Measurements from ENCODE around the gene ZSWIM3.
"Not testable (repeated sequence)": the region's sequence is repeated elsewhere in the genome, so short reads cannot be mapped to it uniquely, and the experiment has no call there.

The ZSWIM3 gene

DNA sequence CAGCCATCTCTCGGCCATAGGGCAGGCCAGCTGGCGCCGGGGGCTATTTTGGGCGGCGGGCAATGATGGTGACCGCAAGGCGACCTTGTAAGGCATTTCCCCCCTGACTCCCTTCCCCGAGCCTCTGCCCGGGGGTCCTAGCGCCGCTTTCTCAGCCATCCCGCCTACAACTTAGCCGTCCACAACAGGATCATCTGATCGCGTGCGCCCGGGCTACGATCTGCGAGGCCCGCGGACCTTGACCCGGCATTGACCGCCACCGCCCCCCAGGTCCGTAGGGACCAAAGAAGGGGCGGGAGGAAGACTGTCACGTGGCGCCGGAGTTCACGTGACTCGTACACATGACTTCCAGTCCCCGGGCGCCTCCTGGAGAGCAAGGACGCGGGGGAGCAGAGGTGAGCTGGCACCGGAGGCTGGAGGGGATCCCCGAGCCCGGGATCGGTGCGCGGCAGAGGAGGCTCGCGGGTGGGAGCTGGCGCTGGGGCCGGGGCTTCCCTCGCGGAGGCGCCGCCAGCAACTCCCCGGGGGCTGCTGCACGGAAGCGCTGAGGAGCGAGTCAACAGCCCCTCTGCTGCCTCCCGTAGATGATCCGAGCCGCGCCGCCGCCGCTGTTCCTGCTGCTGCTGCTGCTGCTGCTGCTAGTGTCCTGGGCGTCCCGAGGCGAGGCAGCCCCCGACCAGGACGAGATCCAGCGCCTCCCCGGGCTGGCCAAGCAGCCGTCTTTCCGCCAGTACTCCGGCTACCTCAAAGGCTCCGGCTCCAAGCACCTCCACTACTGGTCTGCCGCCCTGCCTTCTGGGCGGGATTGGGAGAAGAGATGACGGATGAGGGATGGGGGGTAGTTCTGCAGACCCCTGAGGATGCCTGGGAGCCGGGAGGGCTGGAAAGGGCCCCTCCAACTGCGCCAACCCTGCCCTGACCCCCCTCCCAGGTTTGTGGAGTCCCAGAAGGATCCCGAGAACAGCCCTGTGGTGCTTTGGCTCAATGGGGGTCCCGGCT is 33.9 kb downstream of the ZSWIM3 start, which contains the start of the genes CTSA and NEURL2:
Gene CTSA, plus strand, starts transcription at position 351 of the 999 bp plus-strand sequence. Its CDS starts 234 bp downstream, at position 585.
Gene NEURL2, minus strand, starts transcription at position 224 of the 999 bp plus-strand sequence. Its CDS starts 217 bp downstream, at position 7.
- DNase-seq = peak; percentile 10

DNA sequence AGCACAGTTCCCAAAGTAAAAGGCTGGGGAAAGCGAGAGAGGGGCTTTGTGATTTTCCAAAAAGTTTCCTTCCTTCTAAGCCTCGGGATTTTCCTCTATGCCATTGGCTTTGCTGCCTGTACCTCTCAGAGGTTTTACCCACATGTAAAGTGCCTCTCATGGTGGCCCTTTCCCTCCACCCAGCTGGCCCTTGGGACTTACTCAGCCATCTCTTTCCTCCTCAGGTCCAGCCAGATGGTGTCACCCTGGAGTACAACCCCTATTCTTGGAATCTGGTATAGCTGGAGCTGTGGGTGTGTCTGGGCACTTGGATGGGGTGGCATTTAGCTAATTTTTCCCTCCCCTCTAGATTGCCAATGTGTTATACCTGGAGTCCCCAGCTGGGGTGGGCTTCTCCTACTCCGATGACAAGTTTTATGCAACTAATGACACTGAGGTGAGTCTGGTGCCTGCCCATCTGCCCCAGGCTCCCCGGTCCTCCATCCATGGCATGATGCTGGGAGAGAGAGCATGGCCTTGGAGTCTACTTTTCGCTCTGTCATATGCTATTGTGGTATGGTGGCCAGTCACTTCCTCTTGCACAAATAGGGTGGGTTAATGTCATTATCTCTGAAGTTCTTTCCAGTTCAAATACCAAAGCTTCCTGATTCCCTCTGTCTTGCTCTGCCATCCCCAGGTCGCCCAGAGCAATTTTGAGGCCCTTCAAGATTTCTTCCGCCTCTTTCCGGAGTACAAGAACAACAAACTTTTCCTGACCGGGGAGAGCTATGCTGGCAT is 34.8 kb downstream of the ZSWIM3 start:
- DNase-seq = no peak

DNA sequence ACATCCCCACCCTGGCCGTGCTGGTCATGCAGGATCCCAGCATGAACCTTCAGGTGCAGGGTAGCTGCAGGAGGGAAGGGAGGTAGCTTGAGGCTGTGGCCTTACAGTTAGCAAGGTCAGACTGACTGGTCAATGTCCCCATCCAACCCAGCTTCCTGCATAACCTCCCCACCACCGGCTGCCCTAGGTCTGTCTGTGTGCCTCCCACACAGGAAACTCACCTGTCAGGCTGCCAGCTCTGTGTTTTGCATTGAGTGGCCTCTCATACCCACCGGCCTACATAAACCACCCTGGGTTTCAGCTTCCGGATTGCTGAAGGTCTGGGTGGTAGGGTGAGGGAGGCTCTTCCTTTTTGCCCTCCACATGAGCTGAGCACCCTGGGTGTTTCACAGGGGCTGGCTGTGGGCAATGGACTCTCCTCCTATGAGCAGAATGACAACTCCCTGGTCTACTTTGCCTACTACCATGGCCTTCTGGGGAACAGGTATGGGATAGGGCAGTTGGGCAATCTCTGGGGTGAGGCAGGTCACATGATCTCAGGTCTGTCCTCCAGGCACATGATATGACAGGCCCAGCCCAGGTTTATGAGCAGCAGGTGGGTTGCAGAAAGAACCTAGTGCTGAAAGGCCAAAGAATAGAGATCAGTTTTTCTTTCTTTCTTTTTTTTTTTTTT is 35.5 kb downstream of the ZSWIM3 start:
- DNase-seq = no peak

DNA sequence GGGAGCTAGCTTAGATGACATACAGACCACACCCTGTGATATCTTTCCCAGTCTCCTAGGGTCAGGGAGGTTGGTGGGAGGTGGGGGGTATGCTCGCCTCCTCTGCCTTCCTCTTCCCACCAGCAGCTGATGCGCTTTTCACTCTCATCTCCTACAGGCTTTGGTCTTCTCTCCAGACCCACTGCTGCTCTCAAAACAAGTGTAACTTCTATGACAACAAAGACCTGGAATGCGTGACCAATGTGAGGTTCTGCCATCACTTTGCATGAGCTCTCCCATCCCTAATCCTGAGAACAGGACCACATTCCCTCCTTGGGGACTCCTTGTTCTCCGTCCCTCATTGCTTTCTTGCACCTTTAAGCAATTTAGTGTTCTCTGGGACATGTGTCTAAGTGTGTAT is 36.4 kb downstream of the ZSWIM3 start:
- DNase-seq = no peak

DNA sequence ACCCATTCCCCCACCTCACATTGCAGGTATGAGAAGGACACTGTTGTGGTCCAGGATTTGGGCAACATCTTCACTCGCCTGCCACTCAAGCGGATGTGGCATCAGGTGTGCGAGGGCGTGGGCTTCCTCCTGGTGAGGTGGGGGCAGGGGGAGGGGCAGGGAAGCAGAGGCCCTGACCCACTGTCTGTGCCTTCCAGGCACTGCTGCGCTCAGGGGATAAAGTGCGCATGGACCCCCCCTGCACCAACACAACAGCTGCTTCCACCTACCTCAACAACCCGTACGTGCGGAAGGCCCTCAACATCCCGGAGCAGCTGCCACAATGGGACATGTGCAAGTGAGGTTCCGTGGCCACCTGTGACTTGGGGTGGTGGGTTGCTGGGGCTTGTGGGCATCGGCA is 37.4 kb downstream of the ZSWIM3 start:
- no peak for DNase-seq

DNA sequence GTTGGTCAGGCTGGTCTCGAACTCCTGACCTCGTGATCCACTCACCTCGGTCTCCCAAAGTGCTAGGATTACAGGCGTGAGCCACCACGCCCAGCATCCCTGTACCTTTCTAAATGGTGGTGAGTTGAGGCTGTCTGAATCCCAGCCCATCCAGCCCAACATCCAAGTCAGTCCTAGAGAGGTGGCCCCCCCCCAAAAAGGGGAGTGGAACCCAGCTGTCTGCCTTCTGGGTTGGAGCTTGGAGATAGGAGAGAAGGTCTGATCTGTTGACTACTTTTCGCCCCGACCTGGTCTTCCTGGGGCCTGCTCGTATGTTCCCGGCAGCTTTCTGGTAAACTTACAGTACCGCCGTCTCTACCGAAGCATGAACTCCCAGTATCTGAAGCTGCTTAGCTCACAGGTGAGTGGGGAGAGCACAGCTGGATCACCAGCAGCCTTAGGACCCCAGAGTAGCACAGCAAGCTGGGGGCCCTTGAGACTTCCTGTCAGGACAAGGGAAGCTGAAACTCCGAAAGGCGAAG is 39.3 kb downstream of the ZSWIM3 start:
- DNase-seq = no peak

DNA sequence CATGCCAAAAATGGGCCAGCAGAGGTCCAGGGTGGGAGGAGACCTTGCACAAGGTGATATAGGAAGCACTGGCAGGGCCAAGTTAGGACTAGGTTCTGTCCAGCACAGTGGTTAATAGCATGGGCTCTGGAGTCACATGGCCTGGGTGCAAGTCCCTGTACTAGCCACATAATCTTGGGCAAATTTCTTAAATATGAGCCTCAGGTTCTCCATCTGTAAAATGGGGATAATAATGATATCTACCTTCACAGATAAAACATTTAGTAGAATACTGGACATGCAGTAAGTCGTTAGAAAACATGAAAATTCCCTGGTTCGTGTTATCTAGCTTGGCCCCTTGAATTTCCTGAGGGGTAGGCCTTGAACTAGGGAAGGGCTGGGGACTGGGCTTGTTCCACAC is 39.9 kb downstream of the ZSWIM3 start:
- DNase-seq = no peak

DNA sequence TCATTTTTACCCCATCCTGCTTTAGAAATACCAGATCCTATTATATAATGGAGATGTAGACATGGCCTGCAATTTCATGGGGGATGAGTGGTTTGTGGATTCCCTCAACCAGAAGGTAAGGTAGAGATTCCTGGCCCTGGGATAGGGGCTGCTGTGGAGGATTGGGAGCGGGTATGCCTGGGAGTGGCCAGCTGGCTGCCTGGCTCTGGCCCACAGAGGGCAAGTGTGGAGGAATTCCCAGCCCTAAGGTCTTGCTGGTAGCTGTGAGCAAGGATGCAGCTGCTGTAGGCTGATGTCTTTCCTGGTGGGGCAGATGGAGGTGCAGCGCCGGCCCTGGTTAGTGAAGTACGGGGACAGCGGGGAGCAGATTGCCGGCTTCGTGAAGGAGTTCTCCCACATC is 40.3 kb downstream of the ZSWIM3 start:
- DNase-seq = no peak

DNA sequence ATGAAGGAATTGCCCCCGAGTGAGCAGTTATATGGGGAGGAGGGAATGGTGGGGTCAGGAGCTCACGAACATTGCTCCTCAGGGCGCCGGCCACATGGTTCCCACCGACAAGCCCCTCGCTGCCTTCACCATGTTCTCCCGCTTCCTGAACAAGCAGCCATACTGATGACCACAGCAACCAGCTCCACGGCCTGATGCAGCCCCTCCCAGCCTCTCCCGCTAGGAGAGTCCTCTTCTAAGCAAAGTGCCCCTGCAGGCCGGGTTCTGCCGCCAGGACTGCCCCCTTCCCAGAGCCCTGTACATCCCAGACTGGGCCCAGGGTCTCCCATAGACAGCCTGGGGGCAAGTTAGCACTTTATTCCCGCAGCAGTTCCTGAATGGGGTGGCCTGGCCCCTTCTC is 40.9 kb downstream of the ZSWIM3 start:
- no peak for DNase-seq

DNA sequence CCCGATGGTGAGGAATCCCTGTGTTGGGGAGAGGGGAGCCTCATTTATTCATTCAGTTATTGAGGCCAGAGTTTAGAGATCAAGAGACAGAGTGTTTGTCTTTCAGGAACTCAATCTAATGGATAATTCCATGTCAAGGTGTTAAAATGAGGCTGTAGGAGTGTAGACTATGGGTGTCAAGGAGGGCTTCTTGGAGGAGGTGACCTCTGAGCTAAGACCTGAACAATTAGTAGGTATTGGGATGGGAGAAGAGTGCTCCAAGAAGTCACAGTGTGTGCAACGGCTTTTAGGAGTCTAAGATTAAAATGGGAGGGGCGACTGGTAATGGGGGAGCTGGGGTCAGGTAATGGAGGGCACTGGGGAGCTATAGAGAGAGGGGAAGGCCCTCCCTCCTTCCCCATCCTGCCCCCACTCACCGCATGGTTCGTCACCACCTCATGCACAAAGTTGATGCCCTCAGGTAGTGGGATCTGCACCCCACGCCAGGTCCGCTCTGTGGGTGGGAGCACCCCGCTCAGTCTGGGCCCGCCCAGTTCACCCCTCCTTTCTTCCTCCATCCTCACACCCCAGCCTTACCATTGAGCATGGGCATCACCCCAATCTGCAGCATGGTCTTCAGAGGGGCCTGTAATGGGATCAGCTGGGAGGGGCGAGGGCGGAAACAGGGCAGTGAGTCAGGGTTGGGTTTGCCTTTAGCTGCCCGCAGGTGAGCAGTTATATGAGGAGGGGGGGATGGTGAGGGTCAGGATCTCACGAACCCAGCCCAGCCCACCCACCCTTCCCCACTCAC is 41.8 kb downstream of the ZSWIM3 start:
- no peak for DNase-seq

DNA sequence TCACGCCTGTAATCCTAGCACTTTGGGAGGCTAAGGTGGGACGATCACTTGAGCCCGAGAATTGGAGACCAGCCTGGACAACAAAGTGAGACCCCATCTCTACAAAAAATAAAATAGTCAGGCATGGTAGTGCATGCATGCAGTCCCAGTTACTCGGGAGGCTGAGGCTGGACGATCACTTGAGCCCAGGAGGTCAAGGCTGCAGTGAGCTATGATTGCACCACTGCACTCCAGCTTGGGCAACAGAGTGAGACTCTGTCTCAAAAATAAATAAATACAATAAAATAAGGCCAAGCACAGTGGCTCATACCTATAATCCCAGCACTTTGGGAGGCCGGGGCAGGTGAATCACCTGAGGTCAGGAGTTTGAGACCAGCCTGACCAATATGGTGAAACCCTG is 43.9 kb downstream of the ZSWIM3 start:
- not testable (repeated sequence) for DNase-seq

DNA sequence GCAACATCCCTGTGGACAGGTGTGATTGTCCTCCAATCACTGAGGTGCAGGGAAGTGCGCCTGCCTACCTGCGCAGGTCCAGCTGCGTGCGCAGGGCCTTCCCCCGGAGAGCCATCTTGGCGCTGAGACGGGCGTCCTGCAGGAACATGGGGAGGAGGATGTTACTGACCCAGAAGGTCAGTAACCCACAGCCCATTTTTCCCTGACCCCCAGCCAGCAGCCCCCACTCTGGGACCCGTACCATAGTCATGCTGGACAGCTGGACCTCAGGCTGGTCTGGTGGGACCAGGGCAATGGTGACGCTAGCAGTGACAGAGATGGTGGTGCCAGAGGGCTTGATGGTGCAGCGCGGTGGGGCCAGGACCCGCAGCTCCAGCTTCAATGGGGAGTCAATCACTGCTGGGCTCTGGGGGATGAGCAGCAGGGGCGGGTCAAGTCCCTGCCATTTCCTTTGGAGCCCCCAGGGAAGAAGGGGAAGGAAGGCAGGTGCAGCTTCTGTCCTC is 44.8 kb downstream of the ZSWIM3 start:
- no peak for DNase-seq

DNA sequence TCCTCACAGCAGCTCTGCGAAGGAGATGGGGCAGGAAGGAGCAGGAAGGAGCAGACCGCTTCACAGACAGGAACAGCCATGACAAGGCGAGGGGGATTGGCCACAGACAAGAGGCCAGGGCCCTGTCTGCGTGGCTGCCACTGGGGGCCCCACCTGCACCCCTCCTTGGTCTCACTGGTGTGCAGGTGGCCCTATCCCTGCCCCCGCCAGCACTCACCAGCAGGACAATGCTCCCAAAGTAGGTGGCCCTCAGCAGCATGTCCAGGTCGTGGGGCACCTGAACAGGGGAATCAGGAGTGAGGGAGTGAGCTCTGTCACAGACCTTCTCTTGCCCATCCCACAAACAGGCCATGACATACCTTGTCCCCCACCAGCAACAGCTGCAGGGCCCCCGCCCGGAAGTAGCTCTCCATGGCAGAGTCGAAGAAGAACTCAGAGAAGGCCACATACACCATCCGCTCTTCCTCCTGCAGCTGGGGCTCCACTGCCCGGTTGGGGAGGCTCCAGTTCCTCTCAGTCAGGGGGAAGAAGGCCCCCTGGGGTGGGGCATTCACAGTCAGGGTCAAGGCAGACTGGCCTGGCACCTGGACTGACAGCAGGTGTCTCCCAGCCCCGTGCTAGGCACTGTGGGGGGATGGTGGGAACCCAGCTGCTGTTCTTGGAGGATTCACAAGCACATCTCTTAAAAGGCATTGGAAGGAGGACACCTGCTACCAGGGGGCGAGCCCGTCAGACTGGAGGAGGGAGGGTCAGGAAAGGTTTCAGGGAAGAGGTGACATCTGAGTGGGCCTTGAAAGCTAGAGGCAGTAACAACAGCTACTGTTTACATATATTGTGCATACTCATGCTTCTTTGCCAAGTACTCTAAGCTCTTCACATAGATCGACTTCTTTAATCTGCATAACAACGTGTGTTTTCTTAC is 47.4 kb downstream of the ZSWIM3 start:
- DNase-seq = no peak

DNA sequence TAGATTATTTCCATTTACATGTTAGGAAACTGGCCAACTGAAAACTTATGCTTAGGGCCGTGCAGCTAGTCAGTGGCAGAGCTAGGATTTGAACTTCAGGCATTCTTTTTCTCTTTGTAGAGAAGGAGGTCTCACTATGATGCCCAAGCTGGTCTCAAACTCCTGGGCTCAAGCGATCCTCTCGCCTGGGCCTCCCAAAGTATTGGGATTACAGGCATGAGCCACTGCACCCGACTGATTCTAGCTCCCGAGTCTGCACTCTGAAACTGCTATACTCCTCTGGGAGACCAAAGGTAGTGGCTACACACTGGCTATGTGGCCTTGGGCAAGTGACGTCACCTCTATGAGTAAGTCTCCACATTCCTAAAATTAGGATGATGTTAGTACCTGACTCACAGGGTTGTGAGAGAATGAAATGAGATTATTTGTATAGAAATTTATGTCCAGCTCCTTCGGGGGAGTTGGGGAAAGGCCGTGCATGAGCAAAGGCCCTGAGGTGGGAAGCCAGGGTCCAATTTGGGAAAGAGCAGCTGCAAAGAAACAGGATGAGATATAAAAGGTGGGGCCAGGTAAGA is 48.2 kb downstream of the ZSWIM3 start:
- DNase-seq = no peak

DNA sequence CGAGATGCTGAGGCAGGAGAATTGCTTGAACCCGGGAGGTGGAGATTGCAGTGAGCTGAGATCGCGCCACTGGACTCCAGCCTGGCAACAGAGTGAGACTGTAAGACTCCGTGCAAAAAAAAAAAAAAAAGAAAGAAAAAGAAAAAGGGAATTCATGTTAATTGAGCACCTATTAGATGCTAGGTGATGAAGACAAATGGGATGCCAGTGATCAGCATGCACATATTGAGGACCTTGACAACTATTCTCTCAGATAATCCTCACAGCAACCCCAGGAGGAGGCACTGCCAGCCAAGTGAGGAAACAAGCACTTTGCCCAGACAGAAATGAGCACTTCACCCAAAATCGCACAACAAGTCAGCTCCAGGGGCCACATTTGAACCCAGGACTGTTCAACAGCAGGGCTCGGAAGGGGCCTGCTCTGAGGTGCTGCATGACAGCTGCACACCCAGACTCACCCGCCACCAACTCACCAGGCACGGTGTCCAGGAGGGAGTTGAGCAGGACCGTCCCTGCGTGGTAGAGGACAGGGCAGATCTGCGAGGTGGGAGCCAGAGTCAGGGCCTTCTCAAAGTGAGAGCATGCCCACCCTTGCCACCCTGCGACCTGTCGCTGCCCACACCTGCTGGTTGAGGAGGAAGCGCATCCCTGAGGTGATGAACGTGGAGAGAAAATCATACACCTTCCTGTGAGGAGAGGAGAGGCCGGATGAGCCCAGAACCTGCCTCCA is 50.0 kb downstream of the ZSWIM3 start:
- DNase-seq = no peak

DNA sequence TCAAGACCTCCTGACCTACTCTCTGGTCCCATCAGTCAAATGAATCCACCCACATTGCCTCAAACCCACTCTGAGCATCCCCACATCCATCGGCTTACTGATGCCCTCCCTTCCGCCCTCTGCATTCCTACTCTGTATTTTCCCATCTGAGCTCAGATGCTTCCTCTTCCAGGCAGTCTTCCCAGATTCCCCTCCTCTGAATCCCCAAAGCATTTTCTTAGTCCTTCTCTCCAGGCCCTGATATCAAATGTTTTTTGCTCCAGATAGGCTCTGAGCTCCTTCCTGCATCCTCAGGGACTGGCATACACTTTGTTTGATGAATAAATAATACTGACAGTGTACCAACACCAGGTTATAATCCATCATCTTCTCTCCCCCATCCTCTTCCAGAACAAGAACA is 50.7 kb downstream of the ZSWIM3 start:
- no peak for DNase-seq

DNA sequence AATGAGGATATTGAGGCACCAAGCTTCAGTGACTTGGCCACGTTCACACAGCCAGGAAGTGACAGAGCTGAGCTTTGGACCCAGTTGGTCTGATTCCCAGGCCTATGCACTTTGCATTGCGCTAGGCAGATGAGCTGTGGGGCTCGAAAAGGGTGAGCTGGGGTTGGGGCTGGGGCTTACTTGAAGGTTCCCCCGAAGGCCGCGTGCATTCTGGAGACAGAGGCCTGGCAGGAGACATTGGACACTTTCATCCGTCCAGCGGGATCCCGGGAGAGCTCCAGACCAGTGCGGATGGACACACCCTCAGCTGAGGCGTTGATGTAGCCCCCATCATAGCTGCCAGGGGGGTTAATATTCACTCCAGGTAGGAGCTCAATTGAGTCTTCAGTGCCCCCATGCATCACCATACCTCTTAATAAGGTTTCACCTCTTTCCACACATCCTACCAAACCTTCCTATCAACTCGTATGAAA is 52.0 kb downstream of the ZSWIM3 start:
- DNase-seq = no peak

DNA sequence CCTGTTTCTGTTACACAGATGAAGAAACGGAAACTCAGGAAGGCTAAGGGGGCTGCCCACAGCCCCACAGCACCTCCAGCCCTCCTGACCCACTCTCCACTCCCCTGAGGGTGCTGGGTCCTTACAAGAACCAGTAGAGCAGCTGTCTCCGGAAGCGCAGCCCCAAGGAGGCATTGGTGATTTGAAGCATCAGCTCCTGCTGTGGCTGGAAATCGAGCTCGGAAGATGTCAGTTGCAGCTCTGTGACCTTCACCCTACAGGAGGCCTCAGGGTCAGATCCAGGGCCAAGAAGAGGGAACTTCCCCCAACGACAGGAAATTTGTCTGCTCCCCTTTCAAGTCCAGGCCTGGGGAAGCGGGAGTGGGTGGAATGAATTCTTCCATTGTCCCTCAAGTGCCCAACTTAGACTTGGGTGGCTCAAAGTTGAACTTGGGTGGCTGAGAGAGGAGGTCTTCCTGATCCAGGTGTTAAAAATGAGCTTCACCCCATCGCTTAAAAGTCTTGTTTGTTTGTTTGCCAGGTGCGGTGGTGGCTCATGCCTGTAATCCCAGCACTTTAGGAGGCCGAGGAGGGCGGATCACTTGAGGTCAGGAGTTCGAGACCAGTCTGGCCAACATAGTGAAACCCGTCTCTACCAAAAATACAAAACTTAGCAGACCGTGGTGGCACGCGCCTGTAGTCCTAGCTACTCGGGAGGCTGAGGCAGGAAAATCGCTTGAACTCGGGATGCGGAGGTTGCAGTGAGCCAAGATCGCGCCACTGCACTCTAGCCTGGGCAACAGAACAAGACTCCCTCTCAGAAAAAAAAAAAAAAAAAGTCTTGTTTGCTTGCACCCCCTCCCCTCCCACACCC is 52.6 kb downstream of the ZSWIM3 start:
- DNase-seq = no peak

Measured in DMS79 treated with DMSO at 0.1 percent for 48 hours (cell line).